GM19372 (cell line): ENCODE results near the gene B3GNT5.

Experiments used
- ATAC-seq: cut with Tn5 transposase; IDR thresholded peaks from one replicate; pipeline ENCODE4 v1.9.1; 2021; ENCODE audit warnings: mild to moderate bottlenecking, low read depth, moderate library complexity; ENCODE audit not compliant: unreplicated experiment

B3GNT5 gene

GRCh38 chr3:183262875-183263378 is 9.9 kb downstream of the B3GNT5 start:
- no peak for ATAC-seq

- no peak for ATAC-seq
Observed at GRCh38 chr3:183264268-183264667, 11.2 kb downstream of the B3GNT5 start.

GRCh38 chr3:183265157-183265642 is 12.1 kb downstream of the B3GNT5 start:
- no peak for ATAC-seq

- ATAC-seq = no peak
Observed at GRCh38 chr3:183265834-183266417, 12.9 kb downstream of the B3GNT5 start.

GRCh38 chr3:183266454-183266853 is 13.4 kb downstream of the B3GNT5 start:
- ATAC-seq = no peak

GRCh38 chr3:183267140-183267539 is 14.1 kb downstream of the B3GNT5 start:
- no peak for ATAC-seq

- no peak for ATAC-seq
Observed at GRCh38 chr3:183268366-183268765, 15.3 kb downstream of the B3GNT5 start.

GRCh38 chr3:183269345-183269744 is 16.3 kb downstream of the B3GNT5 start:
- no peak for ATAC-seq

GRCh38 chr3:183270344-183270743 is 17.3 kb downstream of the B3GNT5 start:
- ATAC-seq = no peak

- no peak for ATAC-seq
Observed at GRCh38 chr3:183272142-183272541, 19.1 kb downstream of the B3GNT5 start.

- ATAC-seq = no peak
Observed at GRCh38 chr3:183272791-183273190, 19.7 kb downstream of the B3GNT5 start.

- no peak for ATAC-seq
Observed at GRCh38 chr3:183274609-183275008, 21.6 kb downstream of the B3GNT5 start.

- no peak for ATAC-seq
Observed at GRCh38 chr3:183275418-183275817, 22.4 kb downstream of the B3GNT5 start.

GRCh38 chr3:183275937-183276336 is 22.9 kb downstream of the B3GNT5 start:
- ATAC-seq = no peak

GRCh38 chr3:183277260-183277659 is 24.2 kb downstream of the B3GNT5 start:
- ATAC-seq = no peak

- no peak for ATAC-seq
Observed at GRCh38 chr3:183278479-183279088, 25.5 kb downstream of the B3GNT5 start.

- ATAC-seq = no peak
Observed at GRCh38 chr3:183279371-183279770, 26.3 kb downstream of the B3GNT5 start.

GRCh38 chr3:183281126-183281797 is 28.2 kb downstream of the B3GNT5 start:
- no peak for ATAC-seq

- no peak for ATAC-seq
Observed at GRCh38 chr3:183283886-183284285, 30.8 kb downstream of the B3GNT5 start.

GRCh38 chr3:183284570-183284969 is 31.5 kb downstream of the B3GNT5 start:
- no peak for ATAC-seq

- no peak for ATAC-seq
Observed at GRCh38 chr3:183285318-183285717, 32.3 kb downstream of the B3GNT5 start.
